Stimulated activated CD8-positive, alpha-beta memory T cell treated with anti-CD3 and anti-CD28 coated beads, Interleukin-4, amount 100 ng/mL, for 48 hours (primary cell): ENCODE data around the gene FAM131C.

ENCODE experiments used
- DNase-seq: peaks from one replicate; pipeline ENCODE4 v3.0.0-alpha.2; 2020

Gene FAM131C

DNA sequence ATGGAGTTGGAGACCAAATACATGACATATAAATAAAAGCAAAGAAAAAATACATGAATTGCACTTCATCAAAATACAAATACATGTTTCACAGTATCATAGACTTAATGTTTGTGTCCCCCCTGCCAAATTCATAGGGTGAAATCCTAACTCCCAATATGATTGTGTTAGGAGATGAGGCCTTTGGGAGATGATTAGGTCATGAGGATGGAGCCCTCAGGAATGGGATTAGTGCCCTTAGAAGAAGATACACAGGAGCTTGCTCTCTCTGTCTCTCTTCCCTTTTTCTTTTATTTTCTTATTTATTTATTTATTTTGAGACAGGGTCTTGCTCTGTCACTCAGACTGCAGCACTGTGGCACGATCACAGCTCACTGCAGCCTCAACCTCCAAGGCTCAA is 26.0 kb upstream of the FAM131C start:
- no peak for DNase-seq

DNA sequence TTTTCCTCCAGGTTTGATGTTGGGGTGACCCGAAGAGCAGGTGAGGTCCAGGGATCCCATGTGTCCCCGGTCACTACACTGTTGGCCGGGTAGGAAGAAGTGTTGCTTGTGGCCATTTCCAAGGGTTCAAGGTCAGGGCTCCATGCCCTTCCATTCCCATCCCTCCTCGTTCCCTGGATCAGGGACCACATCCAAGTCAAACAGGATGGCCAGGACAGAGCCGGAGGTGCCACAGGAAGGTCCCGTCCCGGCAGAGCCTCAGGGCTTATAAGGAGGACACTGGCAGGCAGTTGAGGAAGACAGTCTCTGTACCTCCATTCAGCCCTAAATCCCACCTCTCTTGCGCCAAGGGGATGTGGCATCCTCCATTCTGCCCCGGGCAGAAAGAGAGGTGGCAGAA is 22.0 kb upstream of the FAM131C start:
- no peak for DNase-seq

DNA sequence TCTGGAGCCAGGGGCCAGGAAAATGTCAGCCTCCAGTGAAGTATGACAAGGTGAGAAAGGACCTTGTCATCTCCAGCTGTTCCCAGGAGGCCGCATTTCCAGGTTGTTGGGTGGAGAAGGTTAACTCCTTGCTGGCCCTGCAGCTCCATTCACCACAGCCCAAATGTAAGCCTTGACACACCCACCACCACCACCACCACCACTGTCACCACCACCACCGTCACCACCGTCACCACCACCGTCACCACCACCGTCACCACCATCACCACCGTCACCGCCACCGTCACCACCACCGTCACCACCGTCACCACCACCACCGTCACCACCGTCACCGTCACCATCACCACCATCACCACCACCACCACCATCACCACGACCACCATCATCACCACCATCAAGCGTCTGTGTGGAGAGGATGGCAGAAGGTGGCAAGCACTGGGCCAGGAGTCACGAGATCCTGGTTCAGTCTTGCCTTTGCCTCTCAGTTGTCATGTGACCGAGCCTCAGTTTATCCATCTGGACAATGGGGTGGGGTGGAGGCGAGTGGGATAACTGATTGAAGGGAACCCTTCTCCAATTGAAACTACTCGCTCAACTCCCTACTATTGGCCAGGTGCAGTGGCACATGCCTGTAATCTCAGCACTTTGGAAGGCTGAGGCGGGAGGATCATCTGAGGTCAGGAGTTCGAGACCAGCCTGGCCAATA is 21.2 kb upstream of the FAM131C start:
- DNase-seq = no peak

DNA sequence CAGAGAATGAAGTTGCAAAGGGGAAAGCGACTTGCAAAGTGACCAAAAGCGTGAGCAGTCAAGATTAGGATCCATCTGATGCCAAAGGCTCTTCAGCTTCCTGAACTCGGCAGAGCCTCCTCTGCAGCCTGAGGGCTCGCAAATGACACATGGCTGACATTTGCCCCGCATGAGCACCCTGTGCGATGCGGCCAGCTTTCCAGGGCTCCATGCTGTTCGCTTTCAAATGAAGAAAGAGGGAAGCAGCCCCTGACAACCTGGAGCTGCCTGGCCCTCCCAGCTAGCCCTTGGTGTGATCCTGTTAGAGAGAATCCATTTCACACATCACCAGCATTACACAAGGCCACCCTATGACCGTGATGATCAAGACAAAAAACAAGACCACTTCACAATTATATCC is 20.2 kb upstream of the FAM131C start:
- no peak for DNase-seq

DNA sequence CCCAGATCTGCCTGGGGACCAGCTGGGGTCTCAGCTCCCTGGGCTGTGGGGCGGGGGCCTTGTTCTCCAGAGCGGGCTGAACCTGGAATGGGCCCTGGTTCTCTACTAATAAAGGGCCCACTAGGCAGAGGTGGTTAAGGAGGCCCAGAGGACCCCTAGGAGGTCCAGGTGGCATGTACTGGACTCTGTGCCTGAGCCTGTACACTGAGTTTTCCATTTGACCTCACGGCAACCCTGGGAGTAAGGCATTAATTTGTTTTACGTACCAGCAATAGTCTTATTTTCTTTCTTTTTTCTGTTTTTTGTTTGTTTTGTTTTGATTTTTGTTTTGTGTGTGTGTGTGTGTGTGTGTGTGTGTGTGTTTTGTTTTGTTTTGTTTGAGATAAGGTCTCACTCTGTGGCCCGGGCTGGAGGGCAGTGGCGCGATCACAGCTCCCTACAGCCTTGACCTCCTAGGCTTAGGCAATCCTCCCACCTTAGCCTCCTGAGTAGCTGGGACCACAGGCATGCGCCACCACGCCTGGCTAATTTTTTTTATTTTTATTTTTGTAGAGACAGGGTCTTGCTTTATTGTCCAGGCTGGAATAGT is 19.6 kb upstream of the FAM131C start:
- DNase-seq = no peak

DNA sequence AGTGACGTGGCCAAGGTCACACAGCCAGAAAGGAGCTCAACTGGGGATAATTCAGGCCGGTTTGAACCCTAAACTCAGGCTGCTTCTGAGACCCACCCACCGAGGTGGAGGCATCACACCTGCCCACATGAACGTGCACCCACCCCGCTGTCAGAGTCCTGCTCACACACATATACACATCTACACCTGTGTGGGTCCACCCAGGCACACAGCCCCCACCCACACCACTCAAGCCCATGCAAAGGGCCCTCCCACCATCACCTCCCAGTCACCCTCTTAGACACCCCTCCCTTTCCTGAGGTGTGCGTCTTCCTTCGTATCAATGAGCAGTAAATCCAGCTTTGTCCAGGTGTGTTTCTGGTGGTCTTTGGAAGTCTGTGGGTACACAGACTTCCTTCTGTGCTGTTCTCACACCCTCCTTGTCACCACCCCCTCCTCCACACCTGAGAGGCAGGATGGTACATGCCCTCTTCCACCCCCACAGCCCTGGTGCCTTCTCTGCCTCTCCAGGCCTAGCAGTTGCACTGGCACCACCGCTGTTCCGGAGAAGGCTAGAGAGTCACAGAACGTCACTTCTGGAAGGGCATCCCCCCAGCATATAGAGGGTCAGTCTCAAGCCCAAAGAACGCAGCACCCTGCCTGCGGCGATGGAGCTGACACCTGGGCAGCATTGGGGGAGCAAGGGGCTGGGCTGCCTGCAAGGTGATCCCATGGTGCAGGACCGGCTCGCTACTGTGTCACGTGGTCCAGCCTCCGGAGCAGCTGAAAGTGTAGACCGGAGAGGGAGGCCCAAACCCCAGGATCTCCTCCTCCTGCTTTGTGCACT is 18.9 kb upstream of the FAM131C start:
- no peak for DNase-seq

DNA sequence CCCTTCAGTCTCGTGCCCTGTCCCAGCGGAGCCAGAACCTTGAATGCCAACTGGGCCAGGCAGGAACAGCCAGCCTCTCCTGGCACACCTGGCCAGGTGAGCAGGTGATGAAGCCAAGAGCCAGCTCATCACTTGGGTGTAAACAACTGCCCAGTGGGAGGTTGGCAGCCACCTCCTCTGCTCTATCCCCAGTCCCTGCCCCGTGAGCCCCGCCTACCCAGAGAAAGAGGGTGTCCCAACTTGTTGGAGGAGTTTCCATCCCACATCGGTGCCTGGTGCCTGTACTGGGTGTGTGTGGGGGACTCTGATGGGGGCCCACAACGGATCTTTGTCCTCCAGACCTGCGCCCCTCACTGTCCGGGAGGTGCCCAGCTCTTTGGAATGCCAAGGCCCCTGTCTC is 17.8 kb upstream of the FAM131C start:
- DNase-seq = no peak

DNA sequence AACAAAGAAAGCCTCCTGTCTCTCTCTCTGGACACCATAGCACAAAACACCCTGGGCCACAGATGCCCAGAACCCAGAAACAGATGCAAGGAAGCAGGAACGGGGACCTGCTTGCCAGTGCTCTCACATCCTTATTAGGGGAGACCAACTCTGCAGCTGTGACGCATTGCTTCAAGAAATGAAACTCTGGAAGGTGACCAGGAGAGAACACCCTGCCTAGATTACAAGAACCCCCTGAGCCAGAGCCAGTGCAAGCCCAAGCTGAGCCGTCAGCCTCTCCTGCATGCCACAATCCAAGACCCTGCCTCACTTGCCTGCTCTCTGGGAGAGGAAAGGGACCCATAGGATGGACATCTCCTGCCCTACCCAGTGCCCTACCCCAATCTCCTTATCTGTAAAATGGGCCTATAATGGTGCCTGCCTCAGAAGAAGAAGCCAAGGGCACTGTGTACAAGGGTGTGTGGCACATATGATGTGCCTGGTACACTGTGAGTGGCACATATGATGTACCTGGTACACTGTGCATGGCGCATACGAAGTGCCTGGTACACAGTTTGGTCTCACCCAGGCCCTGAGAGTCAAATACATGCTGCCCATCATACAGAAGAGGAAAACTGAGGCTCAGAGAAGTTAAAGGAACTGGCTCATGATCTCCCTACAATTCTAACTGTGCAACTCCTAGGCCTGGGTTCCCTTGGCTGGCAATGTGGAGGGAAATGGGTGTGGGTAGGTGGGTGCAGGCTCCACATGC is 16.8 kb upstream of the FAM131C start:
- no peak for DNase-seq

DNA sequence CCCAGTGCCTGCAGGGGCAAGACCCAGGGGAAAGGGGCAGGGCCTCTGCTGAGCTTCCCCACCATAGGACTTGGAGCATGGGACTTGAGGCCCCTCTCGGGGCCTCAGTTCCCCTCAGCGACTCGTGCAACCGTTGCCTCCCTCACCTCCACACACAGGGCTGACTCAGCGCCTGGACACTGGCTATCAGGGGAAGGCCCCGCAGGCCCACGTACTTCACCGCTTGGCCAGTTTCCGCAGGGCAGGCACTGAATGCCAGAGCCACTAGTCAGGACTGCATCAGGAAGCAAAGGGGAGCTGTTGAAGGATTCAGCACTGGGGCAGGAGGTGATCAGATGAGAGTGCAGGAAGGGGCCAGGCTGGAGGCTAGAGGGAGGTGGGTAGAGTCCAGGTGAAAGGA is 15.5 kb upstream of the FAM131C start:
- no peak for DNase-seq

DNA sequence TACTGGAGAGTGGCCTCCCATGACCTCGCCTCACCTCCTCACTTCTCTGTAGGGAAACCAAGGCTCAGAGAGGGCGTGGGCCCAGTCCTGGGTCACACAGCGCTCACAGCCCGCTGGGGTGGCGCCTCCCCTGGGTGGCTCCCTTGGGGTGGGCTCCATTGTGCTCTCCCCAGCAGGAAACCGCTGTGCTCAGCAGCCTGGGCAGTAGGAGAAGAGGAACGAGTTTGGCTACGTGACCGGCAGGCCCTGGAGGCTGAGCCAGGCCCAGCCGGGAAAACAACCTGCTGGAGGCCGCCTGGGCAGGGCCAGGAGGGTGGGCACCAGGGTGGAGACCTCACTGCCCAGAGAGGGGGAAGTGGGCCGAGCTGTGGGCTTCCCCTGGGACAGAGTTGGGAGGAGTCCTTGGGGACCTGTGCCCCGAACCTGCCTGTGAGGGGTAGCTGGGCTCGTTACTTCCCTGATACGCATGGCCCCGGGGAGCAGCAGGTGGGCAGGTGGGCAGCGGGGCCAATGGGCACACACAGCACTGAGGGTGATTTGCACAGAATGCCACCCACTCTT is 15.0 kb upstream of the FAM131C start:
- DNase-seq = no peak

DNA sequence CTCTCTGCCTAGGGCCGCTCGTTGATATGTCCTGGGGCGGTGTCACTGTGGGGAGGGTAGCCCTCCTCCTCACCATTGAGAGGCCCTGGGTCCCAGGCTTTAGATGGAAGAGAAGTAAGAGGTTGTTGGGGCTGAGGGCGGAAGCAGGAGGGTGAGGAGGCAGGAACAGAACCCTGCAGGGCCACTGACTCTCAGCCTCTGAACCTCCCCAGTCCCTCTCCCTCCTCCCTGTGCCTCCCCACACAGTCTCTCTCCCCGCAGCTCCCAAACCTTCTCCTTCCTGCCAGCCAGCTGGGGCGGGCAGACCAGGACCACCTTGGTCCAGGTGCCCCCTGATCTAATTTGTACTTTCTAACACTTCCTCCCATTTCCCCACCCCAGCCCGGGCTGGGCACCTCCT is 14.3 kb upstream of the FAM131C start:
- no peak for DNase-seq

DNA sequence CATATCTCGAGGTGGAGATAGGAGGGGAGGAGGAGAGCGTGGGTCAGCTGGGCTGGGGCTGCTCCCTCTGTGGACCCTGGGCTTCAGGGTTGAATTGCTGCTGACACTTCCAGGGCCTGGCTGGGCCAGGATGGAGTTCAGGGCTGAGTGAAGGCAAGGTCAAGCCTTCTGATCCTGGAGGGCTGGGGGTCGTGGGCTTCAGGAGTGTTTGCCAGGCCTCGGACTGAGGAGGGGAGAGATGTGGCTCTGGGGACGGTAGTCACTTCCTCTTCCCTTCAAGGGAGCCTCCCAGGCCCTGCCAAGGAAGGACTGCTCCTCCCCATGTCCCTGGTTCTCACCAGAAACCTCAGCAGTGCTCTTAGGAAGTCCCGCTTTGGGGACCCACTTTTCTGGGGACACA is 12.1 kb upstream of the FAM131C start:
- no peak for DNase-seq

DNA sequence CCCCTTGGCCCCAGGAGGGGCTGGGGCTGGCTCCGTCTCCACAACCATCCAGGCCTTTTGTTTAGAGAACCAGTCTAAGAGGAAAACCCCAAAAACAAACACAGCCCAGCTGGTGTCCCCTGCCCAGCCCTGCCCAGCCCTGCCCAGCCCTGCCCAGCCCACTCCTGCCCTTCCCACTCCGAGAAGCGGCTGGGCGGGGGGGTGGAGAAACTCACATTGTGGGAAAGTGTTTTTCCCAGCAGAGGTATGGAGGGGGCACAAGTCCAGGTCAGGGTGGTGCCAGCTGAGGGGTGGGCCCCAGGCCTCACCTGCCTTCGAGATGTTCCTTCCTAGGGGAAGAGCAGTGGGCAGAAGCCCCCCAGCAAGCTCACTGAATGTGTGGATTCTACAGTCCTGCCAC is 10.0 kb upstream of the FAM131C start:
- no peak for DNase-seq

DNA sequence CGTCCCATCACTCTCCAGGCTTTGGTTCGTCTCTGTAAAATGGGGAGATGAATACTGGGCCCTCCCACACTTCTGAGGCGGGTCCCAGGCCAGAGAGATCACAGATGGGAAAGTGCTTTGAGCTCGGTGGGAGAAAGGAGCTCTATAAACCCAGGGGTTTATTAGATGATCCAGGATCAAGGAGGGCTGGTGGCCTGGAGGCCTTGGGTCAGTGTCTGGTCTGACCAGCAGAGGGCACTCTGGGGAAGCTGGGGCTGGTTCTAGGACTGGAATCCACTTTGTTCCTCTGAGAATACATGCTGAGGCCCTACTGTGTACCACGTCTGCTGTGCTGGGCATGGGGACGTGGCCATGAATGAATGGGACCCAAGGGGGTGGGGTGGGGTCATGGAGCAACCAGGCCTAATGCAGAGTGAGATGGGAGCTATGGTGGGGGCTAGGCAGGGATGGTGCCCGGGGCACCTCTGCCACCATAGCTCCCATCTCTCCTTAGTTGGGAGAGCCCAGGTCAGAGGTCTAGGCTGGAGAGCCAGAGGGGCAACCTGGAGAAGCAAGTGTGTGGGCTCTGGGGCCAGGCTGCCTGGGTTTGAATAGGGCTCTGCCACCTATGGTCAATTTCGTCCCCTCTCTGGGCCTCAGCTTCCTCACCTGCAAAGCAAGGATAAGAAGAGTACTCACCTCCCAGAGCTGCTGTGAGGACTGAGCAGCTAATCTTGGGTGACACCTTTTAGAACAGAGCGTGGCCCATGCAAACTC is 9.0 kb upstream of the FAM131C start:
- peak; percentile 85 for DNase-seq

DNA sequence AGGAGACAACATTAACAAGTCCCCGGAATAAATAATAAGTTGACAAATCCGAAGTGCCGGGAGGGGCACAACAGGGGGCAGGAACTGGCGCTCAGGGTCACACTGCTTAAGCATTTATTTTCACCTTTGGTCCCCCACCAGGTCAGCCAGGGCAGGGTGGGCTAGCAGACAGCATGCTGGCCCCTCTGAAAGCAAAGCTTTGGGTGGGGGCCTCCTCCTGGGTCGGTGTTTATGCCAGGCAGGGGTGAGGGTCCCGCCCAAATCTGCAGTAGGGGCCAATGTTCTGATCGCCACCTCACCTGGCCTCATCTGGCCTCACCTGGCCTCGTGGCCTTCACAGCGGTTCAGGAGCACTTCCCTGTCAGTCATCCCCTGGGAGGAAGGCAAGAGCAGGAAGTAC is 8.2 kb upstream of the FAM131C start:
- DNase-seq = no peak

DNA sequence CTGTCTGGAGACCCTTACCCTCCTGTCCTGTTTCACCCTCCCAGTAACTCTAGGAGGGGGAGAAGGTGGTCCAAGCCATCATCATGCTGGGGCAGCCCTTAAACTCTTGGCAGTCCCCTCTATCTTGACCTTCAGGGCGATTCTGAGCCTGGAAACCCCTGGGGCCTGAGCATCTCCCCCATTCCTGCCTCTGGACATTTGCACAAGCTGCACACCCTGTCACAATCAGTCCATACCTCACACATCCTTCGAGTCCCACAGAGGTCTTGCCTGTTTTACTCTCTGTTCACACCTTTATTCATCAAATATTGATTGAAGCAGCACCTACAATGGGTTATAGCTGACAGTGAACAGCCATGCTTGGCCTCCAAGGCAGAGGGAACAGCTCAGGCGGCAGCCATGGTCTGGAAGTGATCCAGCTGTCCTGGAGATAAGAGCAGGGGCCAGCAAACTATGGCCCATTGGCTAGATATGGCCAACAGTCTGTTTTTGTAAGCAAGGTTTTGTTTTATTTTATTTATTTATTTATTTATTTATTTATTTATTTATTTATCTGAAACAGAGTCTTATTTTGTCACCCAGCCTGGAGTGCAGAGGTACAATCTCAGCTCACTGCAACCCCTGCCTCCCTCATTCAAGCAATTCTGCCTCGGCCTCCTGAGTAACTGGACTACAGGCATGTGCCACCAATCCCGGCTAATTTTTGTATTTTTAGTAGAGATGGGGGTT is 7.1 kb upstream of the FAM131C start:
- no peak for DNase-seq

DNA sequence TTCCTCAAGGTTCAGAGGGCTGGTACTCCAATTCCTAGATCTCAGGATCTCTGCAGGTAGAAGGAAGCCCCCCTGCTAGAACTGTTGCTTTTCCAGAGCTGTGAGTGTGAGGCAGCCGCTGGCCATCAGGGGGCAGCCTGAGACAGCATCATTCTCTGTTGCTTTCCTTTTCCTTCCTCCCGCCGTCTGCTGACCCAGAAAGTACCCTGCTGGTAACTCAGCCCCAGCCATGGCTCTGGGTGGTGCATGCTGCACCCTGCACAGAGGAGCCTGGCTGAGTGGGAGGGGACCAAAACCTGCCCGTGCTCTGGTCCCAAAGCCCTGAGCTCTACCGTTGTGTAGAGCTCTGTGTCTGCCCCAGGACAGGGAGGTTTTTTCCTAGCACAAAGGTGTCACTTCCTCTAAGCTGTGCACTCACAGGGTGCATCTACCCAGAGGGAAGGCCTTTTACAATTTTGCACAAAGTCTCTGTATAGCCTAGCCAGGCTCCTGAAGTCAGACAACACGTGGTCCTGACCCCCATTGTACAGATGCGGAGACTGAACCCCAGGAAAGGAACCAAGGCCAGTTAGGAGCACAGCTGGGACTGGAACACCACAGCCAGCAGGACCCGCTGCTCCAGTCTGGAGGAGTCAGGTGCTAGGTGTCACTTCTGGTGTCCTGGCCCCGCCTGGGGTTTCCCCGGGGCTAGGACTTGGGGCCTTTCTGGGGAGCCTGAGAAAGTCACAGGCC is 5.6 kb upstream of the FAM131C start:
- peak; percentile 83 for DNase-seq

DNA sequence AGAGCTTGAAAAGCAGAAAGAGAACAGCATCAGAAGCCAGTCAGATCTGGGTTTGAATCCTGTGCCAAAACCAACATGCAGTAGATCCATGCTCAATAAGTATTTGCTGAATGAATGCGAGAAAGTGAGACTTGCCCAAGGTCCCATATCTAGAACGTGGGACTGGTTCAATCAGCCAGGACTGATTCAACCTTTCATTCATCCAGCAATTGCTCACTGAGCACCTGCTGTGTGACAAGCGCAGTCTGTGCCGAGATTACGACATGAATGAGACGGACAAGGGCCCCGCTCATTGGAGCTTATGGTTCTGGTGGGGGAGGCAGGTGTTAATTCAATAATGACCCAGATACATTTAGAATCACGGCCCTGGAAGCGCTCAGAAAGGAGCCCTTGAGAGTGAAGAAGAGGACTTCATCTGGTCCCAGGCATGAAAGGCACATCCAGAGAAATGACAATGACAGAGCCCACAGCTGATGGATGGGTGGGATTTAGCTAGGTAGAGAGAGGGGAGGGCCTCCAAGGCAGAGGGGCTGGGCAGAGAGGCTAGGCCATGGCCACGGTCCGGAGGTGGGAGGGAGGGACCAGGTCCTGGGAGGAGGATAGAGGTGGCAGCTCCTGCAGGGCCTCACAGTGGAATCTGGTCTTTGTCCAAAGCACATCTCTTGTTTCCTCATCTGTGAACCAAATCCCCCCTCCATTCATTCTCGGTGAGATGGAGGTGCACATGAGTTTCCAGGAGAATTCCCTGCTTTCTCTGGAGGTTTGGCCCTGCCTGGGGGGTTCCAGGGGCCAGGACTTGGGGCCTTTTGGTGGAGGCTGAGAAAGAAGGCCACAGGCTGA is 4.2 kb upstream of the FAM131C start:
- no peak for DNase-seq

DNA sequence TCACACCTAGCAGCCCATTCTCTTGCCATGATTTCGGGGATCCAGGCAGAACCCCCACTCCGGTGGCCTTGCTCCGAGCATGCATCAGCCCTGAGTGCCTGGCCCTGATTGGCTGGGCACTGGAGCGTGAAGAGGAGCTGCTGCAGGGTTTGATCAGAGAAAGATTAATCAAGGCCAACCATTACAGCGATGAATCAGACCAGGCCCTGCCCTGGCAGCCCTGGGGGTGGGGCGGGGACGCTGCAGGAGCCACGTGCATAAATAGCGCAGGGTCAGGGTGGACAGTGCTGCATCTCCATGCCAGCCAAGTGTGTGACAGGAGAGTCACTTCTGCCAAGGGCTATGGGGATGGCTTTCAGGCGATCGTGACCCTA is 3.4 kb upstream of the FAM131C start:
- no peak for DNase-seq
